H7 (cell line): ENCODE measurements around the gene GLI3. TPM values are rescaled to one million over a fixed set of nuclear protein-coding genes. Genes with fewer than 3 reads are reported as not detected.
A peak's percentile ranks its signal among the peaks of the same experiment; 100 is the strongest.

ENCODE experiments used
- DNase-seq: peaks from one replicate; pipeline ENCODE4 v3.0.0; 2012
- H3K27me3 ChIP-seq: 2 replicates; pipeline ENCODE4 v1.6.0; 2011; ENCODE audit warnings: mild to moderate bottlenecking, low read length; ENCODE audit not compliant: control insufficient read depth, insufficient read depth
- H3K36me3 ChIP-seq: replicated peaks from 2 replicates; pipeline ENCODE4 v1.5.1; 2011; ENCODE audit warnings: low read length; ENCODE audit not compliant: control insufficient read depth, insufficient read depth
- H3K4me3 ChIP-seq: 2 replicates; pipeline ENCODE4 v1.5.1; 2011; ENCODE audit warnings: low read depth, mild to moderate bottlenecking, control low read depth, low read length, moderate library complexity; ENCODE audit not compliant: insufficient read depth
- total RNA-seq: library from RNA; depleted of rRNA; stranded (reverse); fragments of >200 nt; shearing (Covaris generic); gene quantifications from 2 replicates; pipeline ENCODE4 v1.2.3, GENCODE V29; 2014

Gene GLI3
- total RNA-seq, 1 experiment from 2014 or later: 6.7 TPM

GRCh38 chr7:42244828-42245227 is 7.8 kb upstream of the GLI3 start:
- H3K4me3 ChIP-seq: no peak overlapping the region
- H3K27me3 ChIP-seq: peaks cover 13% of the 10 kb centered on the region
- DNase-seq: no peak
- H3K36me3 ChIP-seq: no peaks in the 10 kb centered on the region

- no peak for DNase-seq
- H3K4me3 ChIP-seq: no peak overlapping the region
- peaks cover 22% of the 10 kb centered on the region for H3K27me3 ChIP-seq
- H3K36me3 ChIP-seq: no peaks in the 10 kb centered on the region
Observed at GRCh38 chr7:42242381-42242780, 5.4 kb upstream of the GLI3 start.

DNA sequence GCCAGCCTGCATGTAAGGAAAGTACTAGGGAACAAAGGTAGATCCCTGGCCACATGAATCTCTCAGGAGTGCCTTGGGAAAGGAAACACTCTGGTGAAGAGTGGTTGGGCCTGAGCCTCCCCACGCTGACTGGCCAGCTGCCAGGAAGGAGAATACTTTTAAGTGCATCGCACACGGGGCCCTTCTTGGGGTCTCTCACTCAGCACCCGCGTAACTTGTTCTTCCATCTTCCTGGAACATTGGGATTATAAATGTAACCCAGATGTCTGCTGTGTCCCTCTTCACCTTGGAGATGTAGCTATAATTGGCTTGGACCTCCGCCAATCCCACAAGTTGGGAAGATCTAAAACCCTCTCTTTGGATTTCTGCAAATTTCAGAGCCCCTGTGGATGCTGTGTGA is 4.4 kb upstream of the GLI3 start:
- Histone ChIP-seq H3K4me3 (no peak overlapping the region), H3K27me3 (peaks cover 22% of the 10 kb centered on the region), H3K36me3 (no peaks in the 10 kb centered on the region)
- DNase-seq: no peak

GRCh38 chr7:42240416-42240815 is 3.4 kb upstream of the GLI3 start:
- no peak for DNase-seq

DNA sequence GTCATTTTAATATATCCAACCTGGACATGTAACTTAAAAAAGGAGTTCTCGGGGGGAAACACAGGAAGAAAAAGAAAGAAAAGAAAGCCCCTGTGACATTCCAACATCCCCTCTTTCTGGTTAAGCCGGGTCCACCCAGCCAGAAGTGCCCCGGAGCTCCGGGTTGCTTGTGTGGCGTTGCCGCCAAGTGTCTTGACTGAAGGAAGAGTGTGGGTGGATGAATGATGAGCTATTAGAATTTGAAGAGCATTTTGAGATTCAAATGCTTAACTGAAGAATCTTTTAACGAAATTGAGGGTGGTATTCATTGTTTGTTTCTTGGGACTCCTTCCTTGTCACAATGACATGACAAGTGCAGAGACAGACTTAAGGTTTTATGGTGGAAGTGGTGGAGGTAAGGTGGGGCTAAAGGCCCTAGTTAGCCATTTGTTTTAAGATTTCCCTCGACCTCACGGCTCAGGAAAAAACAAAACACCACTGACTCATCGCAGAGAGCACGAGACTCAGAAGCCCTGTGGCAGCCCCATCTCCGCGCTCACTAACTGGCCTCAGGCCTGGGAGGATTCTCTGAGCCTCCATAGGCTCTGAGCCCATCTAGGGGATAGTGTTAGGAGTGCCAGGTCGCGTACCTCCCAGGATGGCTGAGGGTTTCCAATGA is 1.8 kb upstream of the GLI3 start:
- DNase-seq: peak; percentile 55
- peak overlapping the region; percentile 62 for H3K4me3 ChIP-seq
- H3K36me3 ChIP-seq: no peaks in the 10 kb centered on the region
- peaks cover 28% of the 10 kb centered on the region for H3K27me3 ChIP-seq

More at GRCh38 chr7:42240416-42240815, 3.4 kb upstream of the GLI3 start:
- H3K4me3 ChIP-seq: no peak overlapping the region
- H3K27me3 ChIP-seq: peaks cover 24% of the 10 kb centered on the region
- H3K36me3 ChIP-seq: no peaks in the 10 kb centered on the region

- peak; percentile 94 for DNase-seq
- no peaks in the 10 kb centered on the region for H3K36me3 ChIP-seq
- peak overlapping the region; percentile 81 for H3K4me3 ChIP-seq
- H3K27me3 ChIP-seq: peaks cover 28% of the 10 kb centered on the region
Observed at GRCh38 chr7:42237811-42238541, 967 bp upstream of the GLI3 start.

- peaks cover 28% of the 10 kb centered on the region for H3K27me3 ChIP-seq
- no peaks in the 10 kb centered on the region for H3K36me3 ChIP-seq
- peak; percentile 78 for DNase-seq
- peak overlapping the region; percentile 81 for H3K4me3 ChIP-seq
Observed at GRCh38 chr7:42236266-42236975, 588 bp downstream of the GLI3 start.

DNA sequence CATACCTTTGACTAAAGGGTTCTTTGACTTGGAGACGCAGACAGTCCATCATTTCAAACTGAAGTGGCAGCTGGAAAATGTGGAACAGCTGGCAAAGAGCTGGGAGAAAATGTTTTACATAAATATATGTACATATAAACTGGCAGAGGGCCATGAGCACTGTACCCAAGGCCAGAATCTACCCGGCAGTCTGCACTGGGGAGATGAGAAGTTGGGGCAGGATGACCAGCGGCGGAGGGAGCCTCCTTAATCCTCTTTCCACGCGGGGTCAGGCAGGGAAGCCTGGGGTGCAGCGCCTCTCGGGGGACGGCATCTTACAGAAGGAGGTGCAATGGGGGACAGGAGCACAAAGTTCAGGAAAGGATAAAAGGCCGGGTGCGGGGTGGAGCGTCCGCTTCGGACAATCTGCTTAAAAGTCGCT is 1.3 kb downstream of the GLI3 start:
- Histone ChIP-seq H3K27me3 (peaks cover 22% of the 10 kb centered on the region), H3K4me3 (peak overlapping the region; percentile 81), H3K36me3 (no peaks in the 10 kb centered on the region)
- peak; percentile 34 for DNase-seq

- H3K36me3 ChIP-seq: no peaks in the 10 kb centered on the region
- no peak for DNase-seq
- H3K4me3 ChIP-seq: no peak overlapping the region
- peaks cover 15% of the 10 kb centered on the region; the same call in 1 of the 2 replicates for H3K27me3 ChIP-seq
Observed at GRCh38 chr7:42234736-42235135, 2.3 kb downstream of the GLI3 start.

GRCh38 chr7:42233695-42234331 is 3.2 kb downstream of the GLI3 start:
- H3K27me3 ChIP-seq: peaks cover 8% of the 10 kb centered on the region; the same call in 1 of the 2 replicates
- H3K36me3 ChIP-seq: no peaks in the 10 kb centered on the region
- no peak overlapping the region for H3K4me3 ChIP-seq
- DNase-seq: no peak

GRCh38 chr7:42233171-42233570 is 3.8 kb downstream of the GLI3 start:
- Histone ChIP-seq H3K4me3 (no peak overlapping the region), H3K36me3 (no peaks in the 10 kb centered on the region), H3K27me3 (peaks cover 7% of the 10 kb centered on the region; the same call in 1 of the 2 replicates)
- DNase-seq: no peak

- no peaks in the 10 kb centered on the region for H3K36me3 ChIP-seq
- no peak overlapping the region for H3K4me3 ChIP-seq
- H3K27me3 ChIP-seq: peaks cover 7% of the 10 kb centered on the region; the same call in 1 of the 2 replicates
- no peak for DNase-seq
Observed at GRCh38 chr7:42232275-42232674, 4.7 kb downstream of the GLI3 start.

GRCh38 chr7:42231043-42231787 is 5.8 kb downstream of the GLI3 start:
- no peaks in the 10 kb centered on the region for H3K36me3 ChIP-seq
- H3K4me3 ChIP-seq: no peak overlapping the region
- H3K27me3 ChIP-seq: peaks cover 7% of the 10 kb centered on the region; the same call in 1 of the 2 replicates
- no peak for DNase-seq
